Hepatocyte (in vitro differentiated cells): ENCODE data around the gene CLCNKB.

ENCODE experiments used
- EZH2 ChIP-seq: fragments of 200-600 bp; sonication (generic); IDR thresholded peaks from 2 replicates; pipeline ENCODE4 v1.6.1; 2016; ENCODE audit warnings: antibody characterized with exemption, mild to moderate bottlenecking, borderline replicate concordance
- EZH2phosphoT487 ChIP-seq: fragments of 200-600 bp; sonication (generic); IDR thresholded peaks from one replicate; pipeline ENCODE4 v1.6.1; 2018; ENCODE audit warnings: antibody characterized with exemption, mild to moderate bottlenecking, low read depth, moderate library complexity; ENCODE audit not compliant: unreplicated experiment, severe bottlenecking
- TF ChIP-seq, protein P1 (sequence below): fragments of 200-600 bp; sonication (generic); IDR thresholded peaks from 2 replicates; pipeline ENCODE4 v1.5.1; 2016; ENCODE audit warnings: antibody characterized with exemption, mild to moderate bottlenecking; ENCODE audit not compliant: poor library complexity

DNA sequence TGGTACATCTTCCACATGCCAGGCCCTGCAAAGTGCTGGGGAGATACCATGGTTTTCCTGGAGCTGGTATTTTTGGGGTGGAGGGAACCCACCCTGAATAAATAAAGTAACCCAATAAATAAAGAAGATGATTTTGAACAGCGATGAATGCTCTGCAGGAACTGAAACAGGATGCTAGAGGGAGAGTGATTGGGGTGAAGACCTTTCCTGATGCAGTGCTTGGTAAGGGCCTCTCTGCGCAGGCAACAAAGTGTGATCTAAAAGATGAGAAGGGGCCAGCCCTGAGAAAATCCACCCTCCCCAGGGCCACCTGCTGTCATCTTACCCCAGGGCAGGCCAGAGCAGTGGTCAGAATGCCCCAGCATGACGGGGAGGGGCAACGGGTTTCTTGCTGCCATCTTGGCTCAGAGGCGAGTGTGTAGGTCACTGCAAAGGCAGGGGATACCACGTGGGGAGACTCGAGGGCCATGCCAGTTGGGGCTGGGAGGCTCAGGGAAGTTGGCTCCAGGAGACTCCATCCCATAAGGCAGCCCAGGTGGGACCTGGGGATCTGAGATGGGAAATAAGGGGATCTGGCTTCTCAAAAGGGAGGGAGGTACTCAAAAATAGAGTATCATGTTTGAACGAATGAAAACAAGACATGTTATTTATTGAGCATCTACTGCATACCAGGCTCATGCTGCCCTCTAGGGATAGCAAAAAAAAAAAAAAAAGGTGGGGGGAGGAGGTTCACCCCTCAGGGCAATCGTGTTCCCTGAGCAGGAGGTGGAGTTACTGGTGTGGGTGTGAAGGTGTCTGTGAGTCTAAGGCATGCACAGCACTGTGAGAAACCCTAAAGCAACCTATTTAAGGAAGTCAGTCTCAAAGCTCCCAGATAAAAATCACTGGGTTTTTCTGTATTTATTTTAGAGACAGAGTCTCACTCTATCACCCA is 36.8 kb upstream of the CLCNKB start:
- TF ChIP-seq, protein P1, sequence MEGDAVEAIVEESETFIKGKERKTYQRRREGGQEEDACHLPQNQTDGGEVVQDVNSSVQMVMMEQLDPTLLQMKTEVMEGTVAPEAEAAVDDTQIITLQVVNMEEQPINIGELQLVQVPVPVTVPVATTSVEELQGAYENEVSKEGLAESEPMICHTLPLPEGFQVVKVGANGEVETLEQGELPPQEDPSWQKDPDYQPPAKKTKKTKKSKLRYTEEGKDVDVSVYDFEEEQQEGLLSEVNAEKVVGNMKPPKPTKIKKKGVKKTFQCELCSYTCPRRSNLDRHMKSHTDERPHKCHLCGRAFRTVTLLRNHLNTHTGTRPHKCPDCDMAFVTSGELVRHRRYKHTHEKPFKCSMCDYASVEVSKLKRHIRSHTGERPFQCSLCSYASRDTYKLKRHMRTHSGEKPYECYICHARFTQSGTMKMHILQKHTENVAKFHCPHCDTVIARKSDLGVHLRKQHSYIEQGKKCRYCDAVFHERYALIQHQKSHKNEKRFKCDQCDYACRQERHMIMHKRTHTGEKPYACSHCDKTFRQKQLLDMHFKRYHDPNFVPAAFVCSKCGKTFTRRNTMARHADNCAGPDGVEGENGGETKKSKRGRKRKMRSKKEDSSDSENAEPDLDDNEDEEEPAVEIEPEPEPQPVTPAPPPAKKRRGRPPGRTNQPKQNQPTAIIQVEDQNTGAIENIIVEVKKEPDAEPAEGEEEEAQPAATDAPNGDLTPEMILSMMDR = peak; percentile 9
- TF ChIP-seq EZH2 (no peak), EZH2phosphoT487 (no peak)
